B cell (primary cell): Measurements from ENCODE around the gene BRINP2. TPM values are rescaled to one million over a fixed set of nuclear protein-coding genes. Genes with fewer than 3 reads are reported as not detected.

Source experiments
- ATAC-seq: fragments of 200-7000 bp; cut with Tn5 transposase; one replicate; pipeline ENCODE4 v1.10.0; 2021; ENCODE audit warnings: low read depth, mild to moderate bottlenecking, moderate number of reproducible peaks, moderate library complexity
- CTCF ChIA-PET: fragments of 350-600 bp; sonication (Branson Sonifier 250); formaldehyde crosslinking; loops from one replicate; lab custom pipeline; 2021; ENCODE audit warnings: antibody characterized with exemption, inconsistent platforms; lab: Charles Lee
- POLR2A ChIA-PET: fragments of 350-600 bp; sonication (Branson Sonifier 250); formaldehyde crosslinking; loops from one replicate; lab custom pipeline; 2021; ENCODE audit warnings: antibody characterized with exemption; lab: Charles Lee
- DNase-seq: peaks from one replicate; pipeline ENCODE4 v3.0.0; 2013
- H2AFZ ChIP-seq: 2 replicates; pipeline ENCODE4 v1.6.1; 2012; ENCODE audit warnings: mild to moderate bottlenecking, low read depth, low read length; ENCODE audit not compliant: insufficient read depth, poor library complexity, severe bottlenecking
- H3K27ac ChIP-seq, 2 donors: 1 replicate in 1 of 2; 2 replicates in 1 of 2; pipeline ENCODE4 v1.5.1; 2012 to 2013; ENCODE audit warnings: low read length in 2 of 2, mild to moderate bottlenecking in 2 of 2, moderate library complexity in 1 of 2
- H3K27me3 ChIP-seq, 4 experiments: fragments of 200-600 bp in 1 of 4; sonication (generic) in 1 of 4; replicated peaks in 1 of 4; 1 replicate in 2 of 4; 2 replicates in 2 of 4; pipeline versions ENCODE4 v1.6.1 to v1.7.0; 2013 to 2016; ENCODE audit warnings: low read length in 3 of 4, mild to moderate bottlenecking in 2 of 4, mixed read lengths in 1 of 4, moderate library complexity in 1 of 4; ENCODE audit not compliant: insufficient read depth in 4 of 4, control insufficient read depth in 3 of 4; ENCODE audit errors: control extremely low read depth in 1 of 4
- H3K36me3 ChIP-seq, 2 experiments: replicated peaks in 1 of 2; 1 replicate in 1 of 2; 2 replicates in 1 of 2; pipeline versions ENCODE4 v1.6.1 to v1.7.1; 2013; ENCODE audit warnings: low read length in 1 of 2; ENCODE audit not compliant: insufficient read depth in 2 of 2, control insufficient read depth in 1 of 2; ENCODE audit errors: control extremely low read depth in 1 of 2, extremely low read depth in 1 of 2
- H3K4me1 ChIP-seq, 2 donors: fragments of 200-600 bp in 1 of 2; sonication (generic) in 1 of 2; 1 replicate in 1 of 2; 2 replicates in 1 of 2; pipeline versions ENCODE4 v1.5.1 to v1.6.1; 2013 to 2017; ENCODE audit warnings: low read length in 2 of 2; ENCODE audit not compliant: control insufficient read depth in 2 of 2, insufficient read depth in 2 of 2
- H3K4me2 ChIP-seq: replicated peaks from 2 replicates; pipeline ENCODE3; 2012; ENCODE audit warnings: mild to moderate bottlenecking, low read depth, low read length; ENCODE audit not compliant: poor library complexity, severe bottlenecking
- H3K4me3 ChIP-seq, 5 experiments: fragments of 200-600 bp in 1 of 5; sonication (generic) in 1 of 5; 1 replicate in 3 of 5; 2 replicates in 2 of 5; pipeline versions ENCODE4 v1.5.1 to v1.7.0; 2011 to 2016; ENCODE audit warnings: low read length in 4 of 5, mild to moderate bottlenecking in 4 of 5, low read depth in 2 of 5, control low read depth in 1 of 5, moderate library complexity in 1 of 5; ENCODE audit not compliant: insufficient read depth in 1 of 5; ENCODE audit errors: control extremely low read depth in 1 of 5, extremely low read depth in 1 of 5
- H3K79me2 ChIP-seq: fragments of 200-600 bp; sonication (generic); one replicate; pipeline ENCODE4 v1.6.0; 2016; ENCODE audit warnings: low read length; ENCODE audit not compliant: control insufficient read depth, insufficient read depth
- H3K9ac ChIP-seq: fragments of 200-600 bp; sonication (generic); 2 replicates; pipeline ENCODE4 v1.6.1; 2017; ENCODE audit warnings: mild to moderate bottlenecking, low read length, moderate library complexity
- H3K9me3 ChIP-seq, 3 donors: one replicate each; pipeline versions ENCODE4 v1.6.1 to v1.7.1; 2013; ENCODE audit warnings: low read length in 2 of 3; ENCODE audit not compliant: control insufficient read depth in 2 of 3, insufficient read depth in 1 of 3; ENCODE audit errors: control extremely low read depth in 1 of 3
- H4K20me1 ChIP-seq: 2 replicates; pipeline ENCODE4 v1.6.0; 2012; ENCODE audit warnings: mild to moderate bottlenecking, low read length; ENCODE audit not compliant: insufficient read depth, control insufficient read depth, poor library complexity, severe bottlenecking
- H3K27ac Mint-ChIP-seq: one replicate; pipeline ENCODE4 v1.8.0; 2021; ENCODE audit warnings: mixed read lengths
- H3K27me3 Mint-ChIP-seq: one replicate; pipeline ENCODE4 v1.8.0; 2021; ENCODE audit warnings: mixed read lengths
- H3K4me1 Mint-ChIP-seq: one replicate; pipeline ENCODE4 v1.8.0; 2021; ENCODE audit warnings: mixed read lengths
- H3K4me3 Mint-ChIP-seq: one replicate; pipeline ENCODE4 v1.8.0; 2021; ENCODE audit warnings: mixed read lengths
- H3K9me3 Mint-ChIP-seq: one replicate; pipeline ENCODE4 v1.8.0; 2022; ENCODE audit warnings: mixed read lengths; ENCODE audit not compliant: insufficient read depth
- CTCF ChIP-seq: fragments of 200-600 bp; IDR thresholded peaks from one replicate; pipeline ENCODE4 v1.8.0; 2022; ENCODE audit warnings: antibody characterized with exemption, mild to moderate bottlenecking
- EZH2 ChIP-seq: IDR thresholded peaks from 2 replicates; pipeline ENCODE4 v1.6.1; 2012; ENCODE audit warnings: borderline replicate concordance, low read depth, mild to moderate bottlenecking, moderate library complexity, low read length; ENCODE audit not compliant: insufficient read depth, poor library complexity, severe bottlenecking
- WGBS: methylation state at CpG from one replicate; pipeline ENCODE4 v1.1.5; 2013; ENCODE audit warnings: missing lambda C conversion rate; ENCODE audit not compliant: insufficient coverage; 5-methylcytosine and 5-hydroxymethylcytosine counted together
- intact Hi-C: fragments of 100-400 bp; cut with micrococcal nuclease; formaldehyde crosslinking; loops from one replicate; pipeline ENCODE4 v1.10.0; 2022
- polyA plus RNA-seq: library from polyadenylated mRNA; depleted of rRNA; stranded (reverse); fragments of >200 nt; gene quantifications from 2 replicates; pipeline ENCODE4 v1.2.3, GENCODE V29; 2012
- total RNA-seq, 2 donors: library from RNA; stranded (reverse); fragments of 120-200 nt in 1 of 2; gene quantifications; 1 replicate in 1 of 2; 2 replicates in 1 of 2; pipeline versions ENCODE4 v1.2.3 to v1.2.4, GENCODE V29; 2013 to 2022

BRINP2 gene
- total and polyA plus RNA-seq, 2 donors (not counting 1 experiment from before 2014, with no cell fraction given), result not detected

GRCh38 chr1:177311111-177311510 is 140.4 kb downstream of the BRINP2 start:
- H3K4me3 Mint-ChIP-seq, result no peak overlapping the region
- H3K9me3 Mint-ChIP-seq, result no peaks in the 10 kb centered on the region
- TF ChIP-seq CTCF, result no peak
- TF ChIP-seq EZH2, result no peak
- Histone ChIP-seq H3K27ac (no peak overlapping the region), H3K27me3 (no peaks in the 10 kb centered on the region), H3K9me3 (no peaks in the 10 kb centered on the region), H3K4me2 (no peak overlapping the region), H4K20me1 (no peaks in the 10 kb centered on the region), H3K9ac (no peak overlapping the region), H3K79me2 (no peaks in the 10 kb centered on the region), H3K4me1 (no peaks in the 10 kb centered on the region), H3K36me3 (no peaks in the 10 kb centered on the region), H3K4me3 (no peak overlapping the region), H2AFZ (no peak overlapping the region)
- ChIA-PET CTCF (no interaction called here), POLR2A (no interaction called here)
- WGBS, result 90% methylated on average over 3 of the region's 4 CpGs
- intact Hi-C loops, result no loop called here
- ATAC-seq (no peak), DNase-seq (no peak)
- peaks cover 16% of the 10 kb centered on the region for H3K27me3 Mint-ChIP-seq
- H3K27ac Mint-ChIP-seq, result no peak overlapping the region
- no peaks in the 10 kb centered on the region for H3K4me1 Mint-ChIP-seq

DNA sequence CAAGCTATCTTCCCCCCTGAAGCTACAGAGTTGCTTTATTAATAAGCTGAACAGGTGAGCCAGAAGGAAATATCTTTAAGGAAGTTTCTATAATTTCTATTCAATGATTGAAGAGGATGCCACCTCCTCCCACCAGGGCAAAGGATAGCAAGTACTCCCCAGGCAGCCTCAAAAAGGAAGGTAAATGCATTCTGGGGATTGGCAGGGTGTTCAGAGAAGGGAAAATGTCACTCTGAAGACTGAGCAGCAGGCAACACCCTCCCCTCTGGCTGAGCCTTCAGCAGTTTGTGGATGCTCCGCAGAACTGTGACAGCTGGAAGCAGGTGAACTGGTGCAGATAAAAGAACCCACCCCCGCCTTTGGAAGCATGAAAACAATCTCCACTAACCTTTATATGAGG is 140.8 kb downstream of the BRINP2 start:
- Histone ChIP-seq H3K27ac (no peak overlapping the region), H3K9ac (no peak overlapping the region), H3K36me3 (no peaks in the 10 kb centered on the region), H3K4me3 (no peak overlapping the region), H3K79me2 (no peaks in the 10 kb centered on the region), H3K4me1 (no peaks in the 10 kb centered on the region), H3K27me3 (no peaks in the 10 kb centered on the region), H2AFZ (no peak overlapping the region), H4K20me1 (no peaks in the 10 kb centered on the region), H3K4me2 (no peak overlapping the region), H3K9me3 (no peaks in the 10 kb centered on the region)
- ChIA-PET CTCF (no interaction called here), POLR2A (no interaction called here)
- Mint-ChIP-seq H3K27me3 (peaks cover 16% of the 10 kb centered on the region), H3K4me3 (no peak overlapping the region), H3K9me3 (no peaks in the 10 kb centered on the region), H3K4me1 (no peaks in the 10 kb centered on the region), H3K27ac (no peak overlapping the region)
- ATAC-seq (no peak), DNase-seq (no peak)
- 73% methylated on average over 2 of the region's 2 CpGs for WGBS
- intact Hi-C loops, result no loop called here
- no peak for TF ChIP-seq EZH2
- no peak for TF ChIP-seq CTCF
